GM23248 (cell line): ENCODE measurements around the gene MYH11. TPM values are rescaled to one million over a fixed set of nuclear protein-coding genes. Genes with fewer than 3 reads are reported as not detected.

Source experiments
- DNase-seq: peaks from one replicate; pipeline ENCODE4 v3.0.0-alpha.2; 2015
- H2AFZ ChIP-seq: fragments of 200-600 bp; sonication (generic); 2 replicates; pipeline ENCODE4 v1.6.1; 2016; ENCODE audit warnings: antibody characterized with exemption
- H3F3A ChIP-seq: fragments of 200-600 bp; sonication (generic); 2 replicates; pipeline ENCODE4 v1.6.1; 2016; ENCODE audit warnings: mild to moderate bottlenecking, antibody characterized with exemption, mixed run types; ENCODE audit not compliant: insufficient read depth
- H3K27ac ChIP-seq: fragments of 200-600 bp; sonication (generic); 2 replicates; pipeline ENCODE4 v1.5.1; 2016; ENCODE audit warnings: mild to moderate bottlenecking
- H3K27me3 ChIP-seq: fragments of 200-600 bp; sonication (generic); replicated peaks from 2 replicates; pipeline ENCODE4 v1.6.1; 2016; ENCODE audit warnings: mild to moderate bottlenecking; ENCODE audit not compliant: insufficient read depth
- H3K36me3 ChIP-seq: fragments of 200-600 bp; sonication (generic); 2 replicates; pipeline ENCODE4 v1.6.1; 2016; ENCODE audit warnings: low read depth, mild to moderate bottlenecking
- H3K4me1 ChIP-seq: fragments of 200-600 bp; sonication (generic); 2 replicates; pipeline ENCODE4 v1.6.1; 2016; ENCODE audit warnings: mild to moderate bottlenecking; ENCODE audit not compliant: insufficient read depth
- H3K4me2 ChIP-seq: fragments of 200-600 bp; sonication (generic); one replicate; pipeline ENCODE4 v1.6.1; 2016; ENCODE audit warnings: mild to moderate bottlenecking; ENCODE audit not compliant: unreplicated experiment
- H3K4me3 ChIP-seq: fragments of 200-600 bp; sonication (generic); 2 replicates; pipeline ENCODE4 v1.5.1; 2016; ENCODE audit warnings: mild to moderate bottlenecking
- H3K79me2 ChIP-seq: fragments of 200-600 bp; sonication (generic); 2 replicates; pipeline ENCODE4 v1.6.1; 2016; ENCODE audit warnings: mild to moderate bottlenecking; ENCODE audit not compliant: insufficient read depth
- H3K9ac ChIP-seq: fragments of 200-600 bp; sonication (generic); 2 replicates; pipeline ENCODE4 v1.6.1; 2016; ENCODE audit warnings: mild to moderate bottlenecking
- H3K9me2 ChIP-seq: fragments of 200-600 bp; sonication (generic); 2 replicates; pipeline ENCODE4 v1.6.1; 2016; ENCODE audit warnings: mixed run types, mild to moderate bottlenecking, moderate library complexity; ENCODE audit not compliant: insufficient read depth
- H3K9me3 ChIP-seq: fragments of 200-600 bp; sonication (generic); one replicate; pipeline ENCODE4 v1.6.1; 2017; ENCODE audit warnings: low read depth
- H4K20me1 ChIP-seq: fragments of 200-600 bp; sonication (generic); 2 replicates; pipeline ENCODE4 v1.6.0; 2016; ENCODE audit not compliant: insufficient read depth
- EZH2 ChIP-seq: fragments of 200-600 bp; sonication (generic); IDR thresholded peaks from 2 replicates; pipeline ENCODE4 v1.6.1; 2018; ENCODE audit warnings: antibody characterized with exemption, mild to moderate bottlenecking; ENCODE audit not compliant: insufficient read depth, poor library complexity, severe bottlenecking
- EZH2phosphoT487 ChIP-seq: fragments of 200-600 bp; sonication (generic); IDR thresholded peaks from 2 replicates; pipeline ENCODE4 v1.6.1; 2018; ENCODE audit warnings: antibody characterized with exemption, moderate library complexity, mild to moderate bottlenecking, low read depth; ENCODE audit not compliant: insufficient read depth
- WGBS, 2 experiments: methylation state at CpG; one replicate each; pipeline ENCODE4 v1.1.6; 2015 to 2017; ENCODE audit warnings: low lambda C conversion rate in 2 of 2, low coverage in 1 of 2; ENCODE audit errors: missing lambda C conversion rate in 2 of 2; 5-methylcytosine and 5-hydroxymethylcytosine counted together
- in situ Hi-C: fragments of 300-500 bp; cut with MboI; formaldehyde crosslinking; loops from 2 replicates; pipeline ENCODE4 v1.15.0; 2020
- polyA plus RNA-seq: library from polyadenylated mRNA; unstranded; fragments of >200 nt; fragmentation: Nextera tagmentation; extraction: Ambion mirVana; gene quantifications from 2 replicates; pipeline ENCODE4 v1.2.1, GENCODE V29; 2016
- total RNA-seq: library from RNA; depleted of rRNA; stranded (reverse); fragments of >200 nt; shearing (Covaris generic); gene quantifications from 2 replicates; pipeline ENCODE4 v1.2.3, GENCODE V29; 2014

MYH11 gene
- total and polyA plus RNA-seq, 2 experiments from 2014 or later = 0.79 TPM; not detected in 1

GRCh38 chr16:15667091-15667742 lies 189.6 kb downstream of the MYH11 start:
- in situ Hi-C loops = no loop called here
- H3K4me1 ChIP-seq = peaks cover 8% of the 10 kb centered on the region
- H3K9me2 ChIP-seq = no peaks in the 10 kb centered on the region
- peaks cover 35% of the 10 kb centered on the region for H3K36me3 ChIP-seq
- H2AFZ ChIP-seq = no peak overlapping the region
- H3K9ac ChIP-seq = no peak overlapping the region
- no peak overlapping the region for H3K27ac ChIP-seq
- WGBS, 2 experiments = 79 to 84% methylated on average over 18 of the region's 18 CpGs
- peaks cover 16% of the 10 kb centered on the region for H3F3A ChIP-seq
- no peak overlapping the region for H3K4me3 ChIP-seq
- peaks cover 28% of the 10 kb centered on the region for H3K79me2 ChIP-seq
- H3K4me2 ChIP-seq = no peak overlapping the region
- TF ChIP-seq EZH2 = no peak
- H4K20me1 ChIP-seq = no peaks in the 10 kb centered on the region
- no peaks in the 10 kb centered on the region for H3K27me3 ChIP-seq
- no peak for DNase-seq
- no peaks in the 10 kb centered on the region for H3K9me3 ChIP-seq

- TF ChIP-seq EZH2 (no peak), EZH2phosphoT487 (no peak)
- Histone ChIP-seq H3K9ac (no peak overlapping the region), H3K79me2 (peaks cover 49% of the 10 kb centered on the region), H3K4me3 (no peak overlapping the region), H3K4me1 (0 out of 2 replicates have a peak, but pooled peaks cover 3% of the 10 kb centered on the region), H3F3A (no peaks in the 10 kb centered on the region), H4K20me1 (peaks cover 4% of the 10 kb centered on the region; the same call in 1 of the 2 replicates), H2AFZ (no peak overlapping the region), H3K27me3 (no peaks in the 10 kb centered on the region), H3K4me2 (no peak overlapping the region), H3K27ac (no peak overlapping the region), H3K9me3 (no peaks in the 10 kb centered on the region), H3K9me2 (no peaks in the 10 kb centered on the region), H3K36me3 (peaks cover 35% of the 10 kb centered on the region)
- DNase-seq = no peak
- in situ Hi-C loops = no loop called here
These were observed 191.7 kb downstream of the MYH11 start for GRCh38 chr16:15665107-15665506.

- Histone ChIP-seq H3K4me3 (no peak overlapping the region), H3F3A (no peaks in the 10 kb centered on the region), H4K20me1 (peaks cover 4% of the 10 kb centered on the region; the same call in 1 of the 2 replicates), H3K9me3 (no peaks in the 10 kb centered on the region), H3K27me3 (no peaks in the 10 kb centered on the region), H3K9ac (no peak overlapping the region), H3K4me2 (no peak overlapping the region), H2AFZ (no peak overlapping the region), H3K27ac (no peak overlapping the region), H3K36me3 (peaks cover 9% of the 10 kb centered on the region; the same call in 1 of the 2 replicates), H3K4me1 (0 out of 2 replicates have a peak, but pooled peaks cover 3% of the 10 kb centered on the region), H3K9me2 (no peaks in the 10 kb centered on the region), H3K79me2 (peaks cover 89% of the 10 kb centered on the region)
- WGBS, 2 experiments = 96 to 99% methylated on average over 5 of the region's 5 CpGs
- DNase-seq = no peak
- TF ChIP-seq EZH2 (no peak), EZH2phosphoT487 (no peak)
- in situ Hi-C loops = no loop called here
These were observed 196.6 kb downstream of the MYH11 start for GRCh38 chr16:15660203-15660601.

- no peaks in the 10 kb centered on the region for H3K27me3 ChIP-seq
- peaks cover 97% of the 10 kb centered on the region for H3K79me2 ChIP-seq
- no peaks in the 10 kb centered on the region; the same call in 1 of the 2 replicates for H3K36me3 ChIP-seq
- H3K9me3 ChIP-seq = no peaks in the 10 kb centered on the region
- H3F3A ChIP-seq = peaks cover 6% of the 10 kb centered on the region
- in situ Hi-C loops = no loop called here
- no peak for DNase-seq
- no peak overlapping the region for H3K9ac ChIP-seq
- no peak overlapping the region for H3K4me3 ChIP-seq
- H3K27ac ChIP-seq = no peak overlapping the region
- TF ChIP-seq EZH2 (no peak), EZH2phosphoT487 (no peak)
- H3K4me2 ChIP-seq = no peak overlapping the region
- H3K4me1 ChIP-seq = peaks cover 9% of the 10 kb centered on the region
- H2AFZ ChIP-seq = no peak overlapping the region
- H4K20me1 ChIP-seq = peaks cover 10% of the 10 kb centered on the region; the same call in 1 of the 2 replicates
- no peaks in the 10 kb centered on the region for H3K9me2 ChIP-seq
- WGBS, 2 experiments = 97 to 100% methylated on average over 5 of the region's 5 CpGs
These were observed 198.3 kb downstream of the MYH11 start for GRCh38 chr16:15658556-15658955.
